ENCODE results near the gene LTBP1. TPM values are rescaled to one million over a fixed set of nuclear protein-coding genes. Genes with fewer than 3 reads are reported as not detected.

Gene LTBP1
- total RNA-seq, 1 donor from 2014 or later: 0.07 TPM

GRCh38 chr2:33292981-33293595 is 346.3 kb downstream of the LTBP1 start:
- peaks cover 11% of the 10 kb centered on the region for H3K27me3 Mint-ChIP-seq
- ATAC-seq (ENCODE audit: low read depth) (no peak), DNase-seq (no peak)
- TF ChIP-seq CTCF (IDR thresholded peaks at IDR 0.05): no peak
- no peaks in the 10 kb centered on the region for H3K9me3 Mint-ChIP-seq
- H3K4me3 Mint-ChIP-seq: no peak overlapping the region
- ChIA-PET POLR2A (no interaction called here), CTCF (no interaction called here)
- no peaks in the 10 kb centered on the region for H3K36me3 Mint-ChIP-seq (ENCODE audit: low read depth)
- intact Hi-C loops (cut with micrococcal nuclease): no loop called here
- no peak overlapping the region for H3K27ac Mint-ChIP-seq
- no peaks in the 10 kb centered on the region for H3K4me1 Mint-ChIP-seq

DNA sequence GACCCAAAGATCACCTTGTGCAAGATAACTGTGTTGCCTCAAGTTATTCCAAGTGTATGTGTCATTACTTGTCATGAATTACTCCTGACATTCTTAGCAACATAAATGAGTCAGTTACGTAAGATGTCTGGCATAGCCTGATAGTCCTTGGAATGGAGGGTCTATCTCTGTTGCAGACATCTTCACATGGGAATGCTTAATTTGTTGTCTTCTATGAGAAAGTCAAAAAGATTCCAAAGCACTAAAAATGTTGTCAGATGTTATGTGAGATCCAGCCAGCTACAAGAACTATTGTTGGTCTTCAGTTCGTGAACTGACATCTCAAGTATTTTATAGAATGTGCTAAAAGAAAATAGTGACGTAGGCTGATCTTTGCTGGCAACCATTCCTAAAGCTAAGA is 351.5 kb downstream of the LTBP1 start:
- H3K36me3 Mint-ChIP-seq (ENCODE audit: low read depth): no peaks in the 10 kb centered on the region
- peaks cover 2% of the 10 kb centered on the region for H3K27me3 Mint-ChIP-seq
- ChIA-PET POLR2A (no interaction called here), CTCF (no interaction called here)
- H3K9me3 Mint-ChIP-seq: no peaks in the 10 kb centered on the region
- ATAC-seq (ENCODE audit: low read depth) (no peak), DNase-seq (no peak)
- H3K4me3 Mint-ChIP-seq: no peak overlapping the region
- TF ChIP-seq CTCF (IDR thresholded peaks at IDR 0.05): no peak
- H3K27ac Mint-ChIP-seq: no peak overlapping the region
- no peaks in the 10 kb centered on the region for H3K4me1 Mint-ChIP-seq
- intact Hi-C loops (cut with micrococcal nuclease): no loop called here

DNA sequence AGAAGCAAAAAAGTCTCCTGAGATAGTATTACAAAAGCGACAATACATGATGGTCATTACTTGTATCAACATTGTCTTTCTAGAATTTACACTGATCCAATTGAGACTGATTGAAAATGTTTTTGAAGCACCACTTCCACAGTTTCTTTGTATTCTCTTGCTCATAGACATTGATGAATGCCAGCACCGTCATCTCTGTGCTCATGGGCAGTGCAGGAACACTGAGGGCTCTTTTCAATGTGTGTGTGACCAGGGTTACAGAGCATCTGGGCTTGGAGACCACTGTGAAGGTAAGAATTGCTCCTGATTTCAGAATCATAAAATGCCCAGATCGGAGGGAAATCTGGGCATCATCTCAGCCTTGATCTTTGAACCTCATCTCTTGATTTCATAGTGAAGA is 354.6 kb downstream of the LTBP1 start:
- Mint-ChIP-seq H3K4me3 (no peak overlapping the region), H3K4me1 (no peaks in the 10 kb centered on the region), H3K27me3 (peaks cover 2% of the 10 kb centered on the region), H3K9me3 (no peaks in the 10 kb centered on the region), H3K36me3 (ENCODE audit: low read depth) (no peaks in the 10 kb centered on the region), H3K27ac (no peak overlapping the region)
- DNase-seq: no peak
- POLR2A ChIA-PET: no interaction called here
- no peak for ATAC-seq (ENCODE audit: low read depth)
- intact Hi-C loops (cut with micrococcal nuclease): no loop called here
- TF ChIP-seq CTCF (IDR thresholded peaks at IDR 0.05): no peak
- CTCF ChIA-PET: no interaction called here

DNA sequence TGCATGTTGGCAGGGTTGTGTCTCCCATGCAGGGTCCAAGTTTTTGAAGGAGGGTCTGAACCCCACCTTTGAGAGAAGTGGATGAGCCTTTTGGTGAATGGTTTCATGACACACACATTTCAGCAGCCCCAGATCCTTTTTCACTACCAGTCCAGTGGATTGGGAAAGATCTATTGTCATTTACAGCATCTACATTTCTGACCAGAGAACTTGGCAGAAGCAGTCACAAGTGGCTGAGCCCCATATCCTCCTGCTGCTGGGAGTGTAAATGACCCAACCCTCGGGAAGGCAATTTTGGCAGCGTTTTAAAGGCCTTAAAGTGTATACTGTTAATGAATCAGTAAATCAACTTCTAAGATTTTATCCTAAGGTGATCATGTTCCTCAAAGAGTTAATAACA is 355.6 kb downstream of the LTBP1 start:
- Mint-ChIP-seq H3K27ac (no peak overlapping the region), H3K4me1 (no peaks in the 10 kb centered on the region), H3K4me3 (no peak overlapping the region), H3K36me3 (ENCODE audit: low read depth) (no peaks in the 10 kb centered on the region), H3K9me3 (no peaks in the 10 kb centered on the region), H3K27me3 (no peaks in the 10 kb centered on the region)
- no peak for TF ChIP-seq CTCF (IDR thresholded peaks at IDR 0.05)
- intact Hi-C loops (cut with micrococcal nuclease): no loop called here
- CTCF ChIA-PET: no interaction called here
- POLR2A ChIA-PET: no interaction called here
- ATAC-seq (ENCODE audit: low read depth) (no peak), DNase-seq (no peak)

DNA sequence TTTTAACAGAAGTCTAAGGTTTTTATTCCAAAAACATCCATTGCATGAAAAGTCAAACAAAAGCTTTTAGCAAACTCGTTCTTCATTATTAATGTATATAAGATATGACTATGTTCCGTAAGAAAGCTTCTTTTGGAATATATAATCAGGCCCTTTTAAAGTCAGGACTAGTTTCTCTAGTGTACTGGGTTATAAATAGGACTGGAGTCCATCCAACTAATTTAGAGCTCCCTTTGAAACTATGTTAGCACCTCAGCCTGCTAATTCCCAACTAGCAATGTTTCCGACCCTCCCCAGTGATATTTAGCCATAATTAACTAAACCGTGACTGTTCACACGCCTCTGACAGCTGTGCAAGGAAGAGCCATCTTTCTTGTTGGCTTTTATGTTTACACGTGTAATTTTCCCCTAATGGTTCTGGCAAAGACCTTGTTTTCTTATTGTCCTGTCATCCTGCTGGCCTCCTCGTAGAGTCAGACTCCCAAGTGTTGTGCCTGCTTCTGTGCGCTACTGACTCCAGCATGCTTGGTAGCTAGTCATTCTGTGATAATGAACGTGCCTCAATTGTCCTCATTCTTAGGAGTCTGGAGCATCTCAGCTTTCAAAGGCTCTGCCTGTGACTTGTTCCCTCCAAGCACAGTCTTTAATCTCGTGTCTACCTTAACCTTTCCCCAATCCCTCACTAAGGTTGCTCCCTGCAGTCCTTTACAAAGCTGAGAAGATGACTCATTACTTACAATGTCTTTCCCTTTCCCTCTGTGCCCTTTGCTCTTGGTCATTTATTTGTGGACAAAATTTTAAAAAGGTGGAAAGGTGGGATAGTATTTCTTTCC is 357.5 kb downstream of the LTBP1 start:
- TF ChIP-seq CTCF (IDR thresholded peaks at IDR 0.05): no peak
- no peak for ATAC-seq (ENCODE audit: low read depth)
- CTCF ChIA-PET: no interaction called here
- Mint-ChIP-seq H3K4me3 (no peak overlapping the region), H3K27me3 (no peaks in the 10 kb centered on the region), H3K27ac (no peak overlapping the region), H3K36me3 (ENCODE audit: low read depth) (no peaks in the 10 kb centered on the region), H3K4me1 (no peaks in the 10 kb centered on the region), H3K9me3 (no peaks in the 10 kb centered on the region)
- POLR2A ChIA-PET: no interaction called here
- intact Hi-C loops (cut with micrococcal nuclease): no loop called here
- DNase-seq: no peak

Data from activated B cell treated with CpG ODN at 0.5 μM for 24 hours (primary cell).